ENCODE results near the gene ZNF699. TPM values are rescaled to one million over a fixed set of nuclear protein-coding genes. Genes with fewer than 3 reads are reported as not detected.
A peak's percentile ranks its signal among the peaks of the same experiment; 100 is the strongest.

The ZNF699 gene
- total and polyA plus RNA-seq, 2 of the 13 experiments (the other 11 are each of a cell fraction or from before 2014, with no cell fraction given): 0.33 to 2.2 TPM

DNA sequence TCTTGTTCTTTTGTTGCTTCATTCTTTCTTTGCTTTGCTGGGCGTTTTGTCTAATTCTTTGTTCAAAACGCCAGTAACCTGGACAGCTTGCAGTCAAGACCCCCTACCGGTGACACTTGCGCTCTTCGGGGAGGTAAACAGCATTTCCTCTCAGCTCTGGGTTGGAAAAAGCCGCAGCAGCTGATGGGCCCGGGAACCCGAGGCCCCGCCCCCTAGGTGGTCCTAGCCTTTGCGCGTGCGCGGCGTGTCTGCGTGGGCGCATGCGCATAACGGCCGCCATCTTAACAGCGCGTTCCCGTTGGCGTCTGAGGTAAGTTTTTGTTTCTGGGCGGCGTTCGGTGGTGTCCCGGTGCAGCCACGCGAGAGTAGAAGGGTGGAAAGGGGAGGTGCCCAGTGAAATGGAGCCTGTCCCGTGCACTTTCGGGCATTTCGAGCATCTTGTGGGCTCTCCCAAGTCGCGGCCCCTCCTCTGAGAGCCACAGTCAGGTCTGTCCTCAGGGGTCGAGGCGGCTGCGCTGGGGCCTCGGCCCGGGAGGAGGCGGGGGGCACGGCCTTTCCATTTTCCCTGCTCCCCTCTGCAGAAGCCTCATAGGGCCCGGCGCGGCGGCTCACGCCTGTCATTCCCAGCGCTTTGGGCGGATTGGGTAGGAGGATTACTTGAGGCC, 14.4 kb upstream of the ZNF699 start, which contains the start of gene ZNF559 (continued):
- TF ChIP-seq, protein P1, sequence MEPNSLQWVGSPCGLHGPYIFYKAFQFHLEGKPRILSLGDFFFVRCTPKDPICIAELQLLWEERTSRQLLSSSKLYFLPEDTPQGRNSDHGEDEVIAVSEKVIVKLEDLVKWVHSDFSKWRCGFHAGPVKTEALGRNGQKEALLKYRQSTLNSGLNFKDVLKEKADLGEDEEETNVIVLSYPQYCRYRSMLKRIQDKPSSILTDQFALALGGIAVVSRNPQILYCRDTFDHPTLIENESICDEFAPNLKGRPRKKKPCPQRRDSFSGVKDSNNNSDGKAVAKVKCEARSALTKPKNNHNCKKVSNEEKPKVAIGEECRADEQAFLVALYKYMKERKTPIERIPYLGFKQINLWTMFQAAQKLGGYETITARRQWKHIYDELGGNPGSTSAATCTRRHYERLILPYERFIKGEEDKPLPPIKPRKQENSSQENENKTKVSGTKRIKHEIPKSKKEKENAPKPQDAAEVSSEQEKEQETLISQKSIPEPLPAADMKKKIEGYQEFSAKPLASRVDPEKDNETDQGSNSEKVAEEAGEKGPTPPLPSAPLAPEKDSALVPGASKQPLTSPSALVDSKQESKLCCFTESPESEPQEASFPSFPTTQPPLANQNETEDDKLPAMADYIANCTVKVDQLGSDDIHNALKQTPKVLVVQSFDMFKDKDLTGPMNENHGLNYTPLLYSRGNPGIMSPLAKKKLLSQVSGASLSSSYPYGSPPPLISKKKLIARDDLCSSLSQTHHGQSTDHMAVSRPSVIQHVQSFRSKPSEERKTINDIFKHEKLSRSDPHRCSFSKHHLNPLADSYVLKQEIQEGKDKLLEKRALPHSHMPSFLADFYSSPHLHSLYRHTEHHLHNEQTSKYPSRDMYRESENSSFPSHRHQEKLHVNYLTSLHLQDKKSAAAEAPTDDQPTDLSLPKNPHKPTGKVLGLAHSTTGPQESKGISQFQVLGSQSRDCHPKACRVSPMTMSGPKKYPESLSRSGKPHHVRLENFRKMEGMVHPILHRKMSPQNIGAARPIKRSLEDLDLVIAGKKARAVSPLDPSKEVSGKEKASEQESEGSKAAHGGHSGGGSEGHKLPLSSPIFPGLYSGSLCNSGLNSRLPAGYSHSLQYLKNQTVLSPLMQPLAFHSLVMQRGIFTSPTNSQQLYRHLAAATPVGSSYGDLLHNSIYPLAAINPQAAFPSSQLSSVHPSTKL (CRISPR knock-in tag; IDR thresholded peaks at IDR 0.05): no peak; the same call in 1 of the 2 replicates
- TF ChIP-seq ZFP82 (CRISPR knock-in tag; IDR thresholded peaks at IDR 0.05; ENCODE audit: borderline replicate concordance): no peak
- TF ChIP-seq TMF1 (CRISPR knock-in tag; IDR thresholded peaks at IDR 0.05; ENCODE audit: low read depth): no peak
- no peak for TF ChIP-seq ZNF337 (CRISPR knock-in tag; IDR thresholded peaks at IDR 0.05; ENCODE audit: borderline replicate concordance, low read depth)
- TF ChIP-seq ZNF230 (CRISPR knock-in tag; IDR thresholded peaks at IDR 0.05): no peak
- TF ChIP-seq, protein P2, sequence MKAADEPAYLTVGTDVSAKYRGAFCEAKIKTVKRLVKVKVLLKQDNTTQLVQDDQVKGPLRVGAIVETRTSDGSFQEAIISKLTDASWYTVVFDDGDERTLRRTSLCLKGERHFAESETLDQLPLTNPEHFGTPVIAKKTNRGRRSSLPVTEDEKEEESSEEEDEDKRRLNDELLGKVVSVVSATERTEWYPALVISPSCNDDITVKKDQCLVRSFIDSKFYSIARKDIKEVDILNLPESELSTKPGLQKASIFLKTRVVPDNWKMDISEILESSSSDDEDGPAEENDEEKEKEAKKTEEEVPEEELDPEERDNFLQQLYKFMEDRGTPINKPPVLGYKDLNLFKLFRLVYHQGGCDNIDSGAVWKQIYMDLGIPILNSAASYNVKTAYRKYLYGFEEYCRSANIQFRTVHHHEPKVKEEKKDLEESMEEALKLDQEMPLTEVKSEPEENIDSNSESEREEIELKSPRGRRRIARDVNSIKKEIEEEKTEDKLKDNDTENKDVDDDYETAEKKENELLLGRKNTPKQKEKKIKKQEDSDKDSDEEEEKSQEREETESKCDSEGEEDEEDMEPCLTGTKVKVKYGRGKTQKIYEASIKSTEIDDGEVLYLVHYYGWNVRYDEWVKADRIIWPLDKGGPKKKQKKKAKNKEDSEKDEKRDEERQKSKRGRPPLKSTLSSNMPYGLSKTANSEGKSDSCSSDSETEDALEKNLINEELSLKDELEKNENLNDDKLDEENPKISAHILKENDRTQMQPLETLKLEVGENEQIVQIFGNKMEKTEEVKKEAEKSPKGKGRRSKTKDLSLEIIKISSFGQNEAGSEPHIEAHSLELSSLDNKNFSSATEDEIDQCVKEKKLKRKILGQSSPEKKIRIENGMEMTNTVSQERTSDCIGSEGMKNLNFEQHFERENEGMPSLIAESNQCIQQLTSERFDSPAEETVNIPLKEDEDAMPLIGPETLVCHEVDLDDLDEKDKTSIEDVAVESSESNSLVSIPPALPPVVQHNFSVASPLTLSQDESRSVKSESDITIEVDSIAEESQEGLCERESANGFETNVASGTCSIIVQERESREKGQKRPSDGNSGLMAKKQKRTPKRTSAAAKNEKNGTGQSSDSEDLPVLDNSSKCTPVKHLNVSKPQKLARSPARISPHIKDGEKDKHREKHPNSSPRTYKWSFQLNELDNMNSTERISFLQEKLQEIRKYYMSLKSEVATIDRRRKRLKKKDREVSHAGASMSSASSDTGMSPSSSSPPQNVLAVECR (CRISPR knock-in tag; IDR thresholded peaks at IDR 0.05; ENCODE audit: borderline replicate concordance): peak; percentile 62; the same call in 1 of the 2 replicates
- no peak for TF ChIP-seq ZNF3 (CRISPR knock-in tag; IDR thresholded peaks at IDR 0.05)
- no peak for TF ChIP-seq HCFC1 (IDR thresholded peaks at IDR 0.05; ENCODE audit: low read depth, low read length)
- peak; percentile 22 for TF ChIP-seq CBX1 (IDR thresholded peaks at IDR 0.05; ENCODE audit: low read depth)
- TF ChIP-seq IRX3 (CRISPR knock-in tag; IDR thresholded peaks at IDR 0.05; ENCODE audit: borderline replicate concordance, low read depth): no peak
- no peak for TF ChIP-seq RARG (CRISPR knock-in tag; IDR thresholded peaks at IDR 0.05; ENCODE audit: low read depth)
- TF ChIP-seq, protein P3, sequence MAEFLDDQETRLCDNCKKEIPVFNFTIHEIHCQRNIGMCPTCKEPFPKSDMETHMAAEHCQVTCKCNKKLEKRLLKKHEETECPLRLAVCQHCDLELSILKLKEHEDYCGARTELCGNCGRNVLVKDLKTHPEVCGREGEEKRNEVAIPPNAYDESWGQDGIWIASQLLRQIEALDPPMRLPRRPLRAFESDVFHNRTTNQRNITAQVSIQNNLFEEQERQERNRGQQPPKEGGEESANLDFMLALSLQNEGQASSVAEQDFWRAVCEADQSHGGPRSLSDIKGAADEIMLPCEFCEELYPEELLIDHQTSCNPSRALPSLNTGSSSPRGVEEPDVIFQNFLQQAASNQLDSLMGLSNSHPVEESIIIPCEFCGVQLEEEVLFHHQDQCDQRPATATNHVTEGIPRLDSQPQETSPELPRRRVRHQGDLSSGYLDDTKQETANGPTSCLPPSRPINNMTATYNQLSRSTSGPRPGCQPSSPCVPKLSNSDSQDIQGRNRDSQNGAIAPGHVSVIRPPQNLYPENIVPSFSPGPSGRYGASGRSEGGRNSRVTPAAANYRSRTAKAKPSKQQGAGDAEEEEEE (CRISPR knock-in tag; IDR thresholded peaks at IDR 0.05; ENCODE audit: borderline replicate concordance): no peak
- no peak for TF ChIP-seq TBX3 (IDR thresholded peaks at IDR 0.05; ENCODE audit: borderline replicate concordance)
- TF ChIP-seq TOPORS (CRISPR knock-in tag; IDR thresholded peaks at IDR 0.05): peak; percentile 48; the same call in 1 of the 2 replicates
- TF ChIP-seq ATRX (CRISPR knock-in tag; IDR thresholded peaks at IDR 0.05; ENCODE audit: borderline replicate concordance): no peak
- TF ChIP-seq RBM39 (IDR thresholded peaks at IDR 0.05; ENCODE audit: low read depth, low read length, poor library complexity, severe bottlenecking): peak; percentile 45
- no peak for TF ChIP-seq ZZZ3 (CRISPR knock-in tag; IDR thresholded peaks at IDR 0.05; ENCODE audit: borderline replicate concordance)
- TF ChIP-seq ZNF670 (CRISPR knock-in tag; IDR thresholded peaks at IDR 0.05; ENCODE audit: borderline replicate concordance): no peak
- TF ChIP-seq KLF11 (CRISPR knock-in tag; IDR thresholded peaks at IDR 0.05): no peak
- no peak for TF ChIP-seq MZF1 (CRISPR knock-in tag; IDR thresholded peaks at IDR 0.05; ENCODE audit: borderline replicate concordance)
